Gastrocnemius medialis (tissue), 4 donors: Measurements from ENCODE around the gene DDX27.

Experiments
- POLR2A ChIP-seq, 2 donors: fragments of 450-650 bp; IDR thresholded peaks; one replicate each; pipeline ENCODE4 v1.6.1; 2017; ENCODE audit warnings: antibody characterized with exemption in 2 of 2, mild to moderate bottlenecking in 2 of 2, moderate library complexity in 2 of 2
- TF ChIP-seq, protein P1 (sequence below), 5 experiments: fragments of 450-650 bp in 3 of 5; fragments of 200-600 bp in 2 of 5; sonication (generic) in 2 of 5; IDR thresholded peaks in 4 of 5; conservative IDR thresholded peaks in 1 of 5; 1 replicate in 4 of 5; 2 replicates in 1 of 5; pipeline ENCODE4 v1.5.1; 2016 to 2019; ENCODE audit warnings: antibody characterized with exemption in 5 of 5, mild to moderate bottlenecking in 3 of 5, moderate library complexity in 3 of 5

DNA sequence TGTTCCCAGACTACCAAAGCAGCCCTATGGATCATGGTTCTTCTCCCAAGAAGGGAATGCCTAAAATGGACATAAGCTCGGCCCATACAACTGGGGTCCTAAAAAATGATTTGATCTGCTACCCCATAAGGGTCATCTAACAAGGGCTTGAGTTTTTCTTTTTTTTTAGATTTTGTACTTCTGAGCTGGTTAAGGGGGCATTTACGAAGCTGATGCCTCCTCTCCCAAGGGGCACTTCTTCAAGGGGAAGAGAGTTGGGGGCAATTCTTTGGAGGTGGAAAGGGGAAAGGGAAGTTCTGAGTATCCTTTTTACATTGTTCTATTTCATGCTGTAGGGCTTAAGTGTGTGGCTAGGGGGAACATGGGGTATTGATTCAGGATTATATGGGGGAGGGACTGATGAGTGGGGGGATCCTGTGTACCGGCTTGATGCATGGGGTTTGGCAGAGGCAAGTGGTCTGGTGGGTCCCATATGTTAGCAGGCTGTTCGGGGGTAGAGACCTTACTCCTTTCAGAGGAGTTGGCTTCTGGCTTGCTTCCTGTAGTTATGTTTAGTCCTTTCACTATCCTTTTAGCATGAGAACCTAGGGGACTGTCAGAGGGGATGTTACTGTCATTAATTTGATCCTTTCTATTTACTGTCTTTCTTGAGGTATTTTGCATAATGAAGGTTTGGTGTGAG lies 66.7 kb downstream of the DDX27 start:
- TF ChIP-seq, protein P1, sequence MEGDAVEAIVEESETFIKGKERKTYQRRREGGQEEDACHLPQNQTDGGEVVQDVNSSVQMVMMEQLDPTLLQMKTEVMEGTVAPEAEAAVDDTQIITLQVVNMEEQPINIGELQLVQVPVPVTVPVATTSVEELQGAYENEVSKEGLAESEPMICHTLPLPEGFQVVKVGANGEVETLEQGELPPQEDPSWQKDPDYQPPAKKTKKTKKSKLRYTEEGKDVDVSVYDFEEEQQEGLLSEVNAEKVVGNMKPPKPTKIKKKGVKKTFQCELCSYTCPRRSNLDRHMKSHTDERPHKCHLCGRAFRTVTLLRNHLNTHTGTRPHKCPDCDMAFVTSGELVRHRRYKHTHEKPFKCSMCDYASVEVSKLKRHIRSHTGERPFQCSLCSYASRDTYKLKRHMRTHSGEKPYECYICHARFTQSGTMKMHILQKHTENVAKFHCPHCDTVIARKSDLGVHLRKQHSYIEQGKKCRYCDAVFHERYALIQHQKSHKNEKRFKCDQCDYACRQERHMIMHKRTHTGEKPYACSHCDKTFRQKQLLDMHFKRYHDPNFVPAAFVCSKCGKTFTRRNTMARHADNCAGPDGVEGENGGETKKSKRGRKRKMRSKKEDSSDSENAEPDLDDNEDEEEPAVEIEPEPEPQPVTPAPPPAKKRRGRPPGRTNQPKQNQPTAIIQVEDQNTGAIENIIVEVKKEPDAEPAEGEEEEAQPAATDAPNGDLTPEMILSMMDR (IDR thresholded peaks at IDR 0.05 in 4 of 5, conservative IDR thresholded peaks at IDR 0.05 in 1 of 5), result no peak
- TF ChIP-seq POLR2A (IDR thresholded peaks at IDR 0.05), result no peak
